Measurements from ENCODE around the gene STPG1.

DNA sequence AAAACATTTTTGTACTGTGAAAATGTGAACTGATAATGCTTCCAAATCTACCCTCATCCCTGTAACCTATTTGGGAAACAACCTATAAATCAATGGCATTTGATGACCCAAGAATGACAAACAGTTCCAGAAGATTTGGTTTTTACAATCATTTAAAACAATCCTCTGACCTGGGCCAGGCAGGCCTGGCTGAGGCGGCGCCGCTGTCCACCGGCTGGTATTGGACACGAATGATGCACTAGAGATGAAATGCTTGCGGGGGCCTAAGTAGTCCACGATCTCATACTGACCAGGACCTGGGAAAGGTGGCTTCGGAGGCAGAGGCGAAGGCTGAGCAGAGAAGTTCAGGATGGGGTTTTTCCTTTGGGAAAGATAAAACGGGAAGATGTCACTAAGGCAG is 52.9 kb downstream of the STPG1 start:
- TF ChIP-seq, protein P1, sequence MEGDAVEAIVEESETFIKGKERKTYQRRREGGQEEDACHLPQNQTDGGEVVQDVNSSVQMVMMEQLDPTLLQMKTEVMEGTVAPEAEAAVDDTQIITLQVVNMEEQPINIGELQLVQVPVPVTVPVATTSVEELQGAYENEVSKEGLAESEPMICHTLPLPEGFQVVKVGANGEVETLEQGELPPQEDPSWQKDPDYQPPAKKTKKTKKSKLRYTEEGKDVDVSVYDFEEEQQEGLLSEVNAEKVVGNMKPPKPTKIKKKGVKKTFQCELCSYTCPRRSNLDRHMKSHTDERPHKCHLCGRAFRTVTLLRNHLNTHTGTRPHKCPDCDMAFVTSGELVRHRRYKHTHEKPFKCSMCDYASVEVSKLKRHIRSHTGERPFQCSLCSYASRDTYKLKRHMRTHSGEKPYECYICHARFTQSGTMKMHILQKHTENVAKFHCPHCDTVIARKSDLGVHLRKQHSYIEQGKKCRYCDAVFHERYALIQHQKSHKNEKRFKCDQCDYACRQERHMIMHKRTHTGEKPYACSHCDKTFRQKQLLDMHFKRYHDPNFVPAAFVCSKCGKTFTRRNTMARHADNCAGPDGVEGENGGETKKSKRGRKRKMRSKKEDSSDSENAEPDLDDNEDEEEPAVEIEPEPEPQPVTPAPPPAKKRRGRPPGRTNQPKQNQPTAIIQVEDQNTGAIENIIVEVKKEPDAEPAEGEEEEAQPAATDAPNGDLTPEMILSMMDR (IDR thresholded peaks at IDR 0.05), result no peak
- TF ChIP-seq EP300 (IDR thresholded peaks at IDR 0.05), result no peak
